Measurements from ENCODE around the gene IL31RA. TPM values are rescaled to one million over a fixed set of nuclear protein-coding genes. Genes with fewer than 3 reads are reported as not detected.

Gene IL31RA
- total and polyA plus RNA-seq, 9 donors: 0.15 to 0.67 (median 0.24) TPM; not detected in 2

DNA sequence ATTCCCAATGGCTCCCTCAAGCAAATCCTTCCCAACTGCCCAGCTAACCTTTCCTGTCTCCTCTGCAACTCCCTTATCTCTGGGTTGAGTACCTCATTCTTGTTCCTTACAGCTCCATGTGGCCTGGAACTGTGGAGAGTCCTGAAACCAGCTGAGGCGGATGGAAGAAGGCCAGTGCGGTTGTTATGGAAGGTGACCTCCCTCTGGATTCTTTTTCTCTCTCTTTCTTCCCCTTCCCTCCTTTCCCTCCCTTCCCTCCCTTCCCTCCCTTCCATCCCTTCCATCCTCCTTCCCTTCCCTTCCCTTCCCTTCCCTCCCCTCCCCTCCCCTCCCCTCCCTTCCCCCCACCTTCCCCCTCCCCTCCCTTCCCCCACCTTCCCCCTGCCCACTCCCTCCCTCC, 45.1 kb downstream of the IL31RA start:
- intact Hi-C loops (cut with DNase I): no loop called here
- no peak for DNase-seq
- no peaks in the 10 kb centered on the region for H3K36me3 ChIP-seq
- H3K27me3 ChIP-seq: no peaks in the 10 kb centered on the region
- H3K27ac ChIP-seq: no peak overlapping the region
- TF ChIP-seq, protein P1, sequence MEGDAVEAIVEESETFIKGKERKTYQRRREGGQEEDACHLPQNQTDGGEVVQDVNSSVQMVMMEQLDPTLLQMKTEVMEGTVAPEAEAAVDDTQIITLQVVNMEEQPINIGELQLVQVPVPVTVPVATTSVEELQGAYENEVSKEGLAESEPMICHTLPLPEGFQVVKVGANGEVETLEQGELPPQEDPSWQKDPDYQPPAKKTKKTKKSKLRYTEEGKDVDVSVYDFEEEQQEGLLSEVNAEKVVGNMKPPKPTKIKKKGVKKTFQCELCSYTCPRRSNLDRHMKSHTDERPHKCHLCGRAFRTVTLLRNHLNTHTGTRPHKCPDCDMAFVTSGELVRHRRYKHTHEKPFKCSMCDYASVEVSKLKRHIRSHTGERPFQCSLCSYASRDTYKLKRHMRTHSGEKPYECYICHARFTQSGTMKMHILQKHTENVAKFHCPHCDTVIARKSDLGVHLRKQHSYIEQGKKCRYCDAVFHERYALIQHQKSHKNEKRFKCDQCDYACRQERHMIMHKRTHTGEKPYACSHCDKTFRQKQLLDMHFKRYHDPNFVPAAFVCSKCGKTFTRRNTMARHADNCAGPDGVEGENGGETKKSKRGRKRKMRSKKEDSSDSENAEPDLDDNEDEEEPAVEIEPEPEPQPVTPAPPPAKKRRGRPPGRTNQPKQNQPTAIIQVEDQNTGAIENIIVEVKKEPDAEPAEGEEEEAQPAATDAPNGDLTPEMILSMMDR (IDR thresholded peaks at IDR 0.05): no peak
- TF ChIP-seq EP300 (IDR thresholded peaks at IDR 0.05) (no peak), POLR2A (IDR thresholded peaks at IDR 0.05) (no peak)
- H3K4me1 ChIP-seq (ENCODE audit: insufficient read depth): peaks cover 7% of the 10 kb centered on the region
- H3K4me3 ChIP-seq: no peak overlapping the region
- H3K9me3 ChIP-seq: no peaks in the 10 kb centered on the region
- 94 to 97% (median 95%) methylated on average over 2 of the region's 2 CpGs for whole genome bisulfite sequencing, 3 donors

DNA sequence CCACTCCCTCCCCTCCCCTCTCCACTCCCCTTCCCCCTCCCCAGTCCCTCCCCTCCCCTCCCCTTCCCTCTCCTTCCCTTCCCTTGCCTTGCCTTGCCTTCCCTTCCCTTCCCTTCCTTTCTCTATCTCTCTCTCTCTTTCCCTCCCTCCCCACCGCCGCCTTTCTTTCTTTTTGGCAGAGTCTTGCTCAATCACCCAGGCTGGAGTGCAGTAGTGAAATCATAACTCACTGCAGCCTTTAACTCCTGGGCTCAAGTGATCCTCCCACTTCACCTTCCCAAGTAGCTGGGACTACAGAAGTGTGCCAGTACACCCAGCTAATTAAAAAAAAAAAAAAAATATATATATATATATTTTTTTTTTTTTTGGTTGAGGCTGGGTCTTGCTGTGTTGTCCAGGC, 45.5 kb downstream of the IL31RA start:
- H3K27ac ChIP-seq: no peak overlapping the region
- H3K9me3 ChIP-seq: no peaks in the 10 kb centered on the region
- no peak for DNase-seq
- intact Hi-C loops (cut with DNase I): no loop called here
- H3K27me3 ChIP-seq: no peaks in the 10 kb centered on the region
- H3K4me1 ChIP-seq (ENCODE audit: insufficient read depth): peaks cover 7% of the 10 kb centered on the region
- H3K36me3 ChIP-seq: no peaks in the 10 kb centered on the region
- whole genome bisulfite sequencing, 3 donors: 58 to 67% (median 63%) methylated on average over 1 to 2 of the region's 2 CpGs
- no peak overlapping the region for H3K4me3 ChIP-seq
- TF ChIP-seq EP300 (IDR thresholded peaks at IDR 0.05) (no peak), POLR2A (IDR thresholded peaks at IDR 0.05) (no peak)
- TF ChIP-seq, protein P1 (IDR thresholded peaks at IDR 0.05): no peak

DNA sequence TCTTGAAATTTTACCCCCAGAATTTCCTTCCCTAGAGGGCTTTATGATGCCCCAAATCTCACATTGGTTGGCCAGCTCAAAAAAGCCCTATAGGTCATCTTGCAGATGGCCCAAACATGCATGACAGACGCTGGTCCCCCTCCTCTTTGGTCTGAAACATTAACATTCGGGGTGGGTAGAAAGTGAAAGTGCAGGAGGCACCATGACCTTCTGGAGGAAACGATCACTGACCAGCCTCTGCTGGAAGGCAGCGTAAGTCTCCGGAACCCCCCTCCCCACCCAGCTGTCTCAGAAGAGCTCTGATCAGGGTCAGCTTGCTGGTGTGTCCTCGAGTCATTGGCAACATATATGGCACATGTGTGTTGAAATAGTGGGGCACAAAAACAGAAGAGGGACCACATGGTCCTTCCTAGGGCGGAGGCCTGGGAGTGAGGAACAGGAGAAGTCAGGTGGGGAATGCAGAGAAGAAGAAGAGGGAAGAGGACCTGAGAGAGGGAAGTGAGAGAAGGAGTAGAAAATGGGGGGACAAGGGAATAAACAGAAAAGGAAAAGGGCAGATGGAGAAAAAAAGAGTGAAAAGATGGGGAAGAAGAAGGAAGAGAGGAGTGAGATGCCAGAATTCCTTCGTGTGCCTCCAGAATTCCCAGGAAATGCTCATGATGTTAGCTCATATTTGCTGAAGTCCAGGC, 46.2 kb downstream of the IL31RA start:
- TF ChIP-seq POLR2A (IDR thresholded peaks at IDR 0.05) (no peak), EP300 (IDR thresholded peaks at IDR 0.05) (no peak)
- TF ChIP-seq, protein P1 (IDR thresholded peaks at IDR 0.05): no peak
- H3K36me3 ChIP-seq: no peaks in the 10 kb centered on the region
- no peak overlapping the region for H3K27ac ChIP-seq
- H3K9me3 ChIP-seq: no peaks in the 10 kb centered on the region
- WGBS, 3 donors: 66 to 77% (median 68%) methylated on average over 8 of the region's 8 CpGs
- DNase-seq: no peak
- intact Hi-C loops (cut with DNase I): no loop called here
- no peaks in the 10 kb centered on the region for H3K27me3 ChIP-seq
- H3K4me1 ChIP-seq (ENCODE audit: insufficient read depth): peaks cover 7% of the 10 kb centered on the region
- H3K4me3 ChIP-seq: no peak overlapping the region

DNA sequence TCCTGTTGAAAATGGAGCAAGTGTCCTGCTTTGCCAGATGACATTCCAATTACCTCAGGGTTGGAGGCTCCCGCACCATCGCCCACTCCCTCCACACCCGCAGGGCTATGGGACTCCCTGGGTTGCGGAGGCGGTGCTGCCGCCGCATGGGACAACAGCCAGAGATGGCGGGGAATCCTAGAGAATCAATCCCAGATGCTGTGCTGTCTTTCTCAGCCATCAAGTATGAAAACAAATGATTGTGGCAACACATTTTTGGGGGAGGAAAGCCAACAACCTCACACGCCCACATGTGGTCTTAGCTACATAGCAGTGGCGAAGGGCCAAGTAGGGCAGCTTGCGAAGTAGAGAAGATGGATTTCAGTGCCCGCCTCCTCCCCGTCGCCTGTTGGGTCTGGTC, 46.7 kb downstream of the IL31RA start:
- intact Hi-C loops (cut with DNase I): no loop called here
- Histone ChIP-seq H3K27ac (no peak overlapping the region), H3K4me3 (peak overlapping the region; percentile 1), H3K36me3 (no peaks in the 10 kb centered on the region), H3K9me3 (no peaks in the 10 kb centered on the region), H3K27me3 (no peaks in the 10 kb centered on the region), H3K4me1 (ENCODE audit: insufficient read depth) (peaks cover 7% of the 10 kb centered on the region)
- peak; percentile 26 to 51 (median 36) for DNase-seq
- TF ChIP-seq, protein P1 (IDR thresholded peaks at IDR 0.05): no peak
- TF ChIP-seq POLR2A (IDR thresholded peaks at IDR 0.05): no peak
- WGBS, 3 donors: 9 to 36% (median 12%) methylated on average over 14 of the region's 14 CpGs
